Loucy (cell line): ENCODE results near the gene NCBP1.

Experiments used
- CTCF ChIP-seq: fragments of 200-600 bp; sonication (generic); conservative IDR thresholded peaks from 2 replicates; pipeline ENCODE4 v1.5.1; 2014; ENCODE audit warnings: mild to moderate bottlenecking, antibody characterized with exemption, low read length
- EZH2phosphoT487 ChIP-seq: fragments of 200-600 bp; IDR thresholded peaks from 2 replicates; pipeline ENCODE4 v1.6.1; 2018; ENCODE audit warnings: antibody characterized with exemption, mild to moderate bottlenecking, moderate library complexity, borderline replicate concordance

GRCh38 chr9:97600531-97601227 is 32.9 kb upstream of the NCBP1 start:
- TF ChIP-seq CTCF = no peak
- no peak for TF ChIP-seq EZH2phosphoT487
